ENCODE measurements around the gene SNTG2. TPM values are rescaled to one million over a fixed set of nuclear protein-coding genes. Genes with fewer than 3 reads are reported as not detected.

Gene SNTG2
- total and polyA plus RNA-seq, 9 donors = 0.17 to 5.7 (median 1.3) TPM; not detected in 1

DNA sequence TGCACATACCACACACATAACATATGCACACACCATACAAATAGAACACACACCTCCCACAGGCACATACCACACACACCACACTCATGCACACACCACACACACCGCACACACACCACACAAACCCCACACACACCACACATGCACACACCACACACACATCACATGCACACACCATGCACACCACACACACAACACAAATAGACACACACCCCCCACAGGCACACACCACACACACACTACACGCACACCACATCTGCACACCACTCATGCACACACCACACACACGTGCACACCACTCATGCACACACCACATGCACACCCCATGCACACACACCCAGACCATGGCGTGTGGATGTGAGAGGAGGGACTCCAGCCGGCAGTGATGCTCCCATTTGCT, 300.9 kb downstream of the SNTG2 start:
- no peak for DNase-seq
- Histone ChIP-seq H3K9me3 (no peaks in the 10 kb centered on the region), H3K4me1 (ENCODE audit: insufficient read depth) (no peaks in the 10 kb centered on the region), H3K27me3 (no peaks in the 10 kb centered on the region), H3K36me3 (no peaks in the 10 kb centered on the region), H3K4me3 (no peak overlapping the region), H3K27ac (no peak overlapping the region)
- TF ChIP-seq CTCF (IDR thresholded peaks at IDR 0.05) = no peak
- TF ChIP-seq EP300 (IDR thresholded peaks at IDR 0.05) = no peak
- no peak for TF ChIP-seq POLR2A (IDR thresholded peaks at IDR 0.05)
- WGBS, 3 donors = 87 to 96% (median 92%) methylated on average over 5 of the region's 5 CpGs
- intact Hi-C loops (cut with DNase I) = no loop called here

DNA sequence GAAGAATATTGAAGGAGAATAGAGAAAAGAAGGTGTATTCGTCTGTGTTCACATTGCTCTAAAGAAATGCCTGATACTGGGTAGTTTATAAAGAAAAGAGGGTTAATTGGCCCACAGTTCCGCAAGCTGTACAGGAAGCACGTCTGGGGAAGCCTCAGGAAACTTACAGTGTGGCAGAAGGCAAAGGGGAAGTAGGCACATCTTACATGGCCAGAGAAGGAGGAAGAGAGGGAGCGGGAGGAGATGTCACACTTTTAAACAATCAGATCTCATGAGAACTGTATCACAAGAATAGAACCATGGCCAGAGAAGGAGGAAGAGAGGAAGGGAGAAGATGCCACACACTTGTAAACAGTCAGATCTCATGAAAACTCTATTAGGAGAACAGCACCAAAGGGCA, 303.0 kb downstream of the SNTG2 start:
- intact Hi-C loops (cut with DNase I) = no loop called here
- no peak for TF ChIP-seq CTCF (IDR thresholded peaks at IDR 0.05)
- no peak for TF ChIP-seq POLR2A (IDR thresholded peaks at IDR 0.05)
- TF ChIP-seq EP300 (IDR thresholded peaks at IDR 0.05) = no peak
- WGBS, 3 donors = 60 to 81% (median 73%) methylated on average over 4 of the region's 4 CpGs
- Histone ChIP-seq H3K27me3 (no peaks in the 10 kb centered on the region), H3K4me1 (ENCODE audit: insufficient read depth) (no peaks in the 10 kb centered on the region), H3K27ac (no peak overlapping the region), H3K4me3 (no peak overlapping the region), H3K36me3 (no peaks in the 10 kb centered on the region), H3K9me3 (no peaks in the 10 kb centered on the region)
- DNase-seq = no peak

GRCh38 chr2:1254662-1255343, 304.2 kb downstream of the SNTG2 start:
- no peak for TF ChIP-seq CTCF (IDR thresholded peaks at IDR 0.05)
- no peak for TF ChIP-seq POLR2A (IDR thresholded peaks at IDR 0.05)
- no peak for TF ChIP-seq EP300 (IDR thresholded peaks at IDR 0.05)
- intact Hi-C loops (cut with DNase I) = no loop called here
- H3K27me3 ChIP-seq = no peaks in the 10 kb centered on the region
- H3K4me1 ChIP-seq (ENCODE audit: insufficient read depth) = no peaks in the 10 kb centered on the region
- WGBS, 3 donors = 78 to 84% (median 82%) methylated on average over 18 of the region's 18 CpGs
- H3K4me3 ChIP-seq = no peak overlapping the region
- DNase-seq = no peak
- no peaks in the 10 kb centered on the region for H3K36me3 ChIP-seq
- H3K9me3 ChIP-seq = no peaks in the 10 kb centered on the region
- H3K27ac ChIP-seq = no peak overlapping the region

GRCh38 chr2:1256632-1257324, 306.1 kb downstream of the SNTG2 start:
- intact Hi-C loops (cut with DNase I) = no loop called here
- Histone ChIP-seq H3K27me3 (no peaks in the 10 kb centered on the region), H3K9me3 (no peaks in the 10 kb centered on the region), H3K4me1 (ENCODE audit: insufficient read depth) (no peaks in the 10 kb centered on the region), H3K4me3 (no peak overlapping the region), H3K36me3 (no peaks in the 10 kb centered on the region), H3K27ac (no peak overlapping the region)
- WGBS, 3 donors = 84 to 86% (median 86%) methylated on average over 10 of the region's 10 CpGs
- no peak for DNase-seq
- TF ChIP-seq EP300 (IDR thresholded peaks at IDR 0.05) (no peak), POLR2A (IDR thresholded peaks at IDR 0.05) (no peak), CTCF (IDR thresholded peaks at IDR 0.05) (no peak)
